ENCODE measurements around the gene RARG. TPM values are rescaled to one million over a fixed set of nuclear protein-coding genes. Genes with fewer than 3 reads are reported as not detected.

RARG gene
- polyA plus RNA-seq, 1 experiment = 63.9 TPM

DNA sequence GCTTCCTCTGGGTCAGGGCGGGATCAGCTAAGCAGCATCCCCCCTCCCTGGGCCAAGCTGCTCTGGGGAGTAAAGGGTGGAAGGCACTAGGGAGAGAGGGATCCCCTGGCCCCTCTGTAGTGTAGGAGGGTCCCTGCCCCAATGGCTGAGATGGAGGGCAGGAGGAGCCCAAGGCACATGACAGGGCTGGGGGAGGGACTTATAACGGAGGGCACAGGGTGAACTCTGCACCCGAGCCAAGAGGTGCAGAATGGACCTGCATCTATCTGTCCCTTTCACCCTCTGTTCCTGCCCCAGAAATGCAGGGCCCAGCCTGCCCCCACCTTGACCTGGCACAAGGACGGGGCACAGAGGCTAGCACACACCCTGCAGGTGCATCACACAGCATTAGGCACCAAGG lies 21.2 kb downstream of the RARG start:
- POLR2A ChIA-PET = no interaction called here
- TF ChIP-seq, protein P1, sequence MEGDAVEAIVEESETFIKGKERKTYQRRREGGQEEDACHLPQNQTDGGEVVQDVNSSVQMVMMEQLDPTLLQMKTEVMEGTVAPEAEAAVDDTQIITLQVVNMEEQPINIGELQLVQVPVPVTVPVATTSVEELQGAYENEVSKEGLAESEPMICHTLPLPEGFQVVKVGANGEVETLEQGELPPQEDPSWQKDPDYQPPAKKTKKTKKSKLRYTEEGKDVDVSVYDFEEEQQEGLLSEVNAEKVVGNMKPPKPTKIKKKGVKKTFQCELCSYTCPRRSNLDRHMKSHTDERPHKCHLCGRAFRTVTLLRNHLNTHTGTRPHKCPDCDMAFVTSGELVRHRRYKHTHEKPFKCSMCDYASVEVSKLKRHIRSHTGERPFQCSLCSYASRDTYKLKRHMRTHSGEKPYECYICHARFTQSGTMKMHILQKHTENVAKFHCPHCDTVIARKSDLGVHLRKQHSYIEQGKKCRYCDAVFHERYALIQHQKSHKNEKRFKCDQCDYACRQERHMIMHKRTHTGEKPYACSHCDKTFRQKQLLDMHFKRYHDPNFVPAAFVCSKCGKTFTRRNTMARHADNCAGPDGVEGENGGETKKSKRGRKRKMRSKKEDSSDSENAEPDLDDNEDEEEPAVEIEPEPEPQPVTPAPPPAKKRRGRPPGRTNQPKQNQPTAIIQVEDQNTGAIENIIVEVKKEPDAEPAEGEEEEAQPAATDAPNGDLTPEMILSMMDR (IDR thresholded peaks at IDR 0.05; ENCODE audit: insufficient read depth, low read depth, low read length) = no peak
- Histone ChIP-seq H3K27me3 (ENCODE audit: control insufficient read depth, insufficient read depth, low read length) (no peaks in the 10 kb centered on the region), H3K4me3 (ENCODE audit: low read depth, low read length) (no peak overlapping the region), H3K36me3 (ENCODE audit: control insufficient read depth, insufficient read depth, low read length) (peaks cover 45% of the 10 kb centered on the region)
- no peak for DNase-seq (ENCODE audit: low read depth)
- CTCF ChIA-PET = interaction anchor here (0.7 to 13.1 kb wide), 12 partner anchors 9 to 144 kb away, joined by 3 to 240 read pairs (median 10); partner anchors contain the start of gene AAAS

DNA sequence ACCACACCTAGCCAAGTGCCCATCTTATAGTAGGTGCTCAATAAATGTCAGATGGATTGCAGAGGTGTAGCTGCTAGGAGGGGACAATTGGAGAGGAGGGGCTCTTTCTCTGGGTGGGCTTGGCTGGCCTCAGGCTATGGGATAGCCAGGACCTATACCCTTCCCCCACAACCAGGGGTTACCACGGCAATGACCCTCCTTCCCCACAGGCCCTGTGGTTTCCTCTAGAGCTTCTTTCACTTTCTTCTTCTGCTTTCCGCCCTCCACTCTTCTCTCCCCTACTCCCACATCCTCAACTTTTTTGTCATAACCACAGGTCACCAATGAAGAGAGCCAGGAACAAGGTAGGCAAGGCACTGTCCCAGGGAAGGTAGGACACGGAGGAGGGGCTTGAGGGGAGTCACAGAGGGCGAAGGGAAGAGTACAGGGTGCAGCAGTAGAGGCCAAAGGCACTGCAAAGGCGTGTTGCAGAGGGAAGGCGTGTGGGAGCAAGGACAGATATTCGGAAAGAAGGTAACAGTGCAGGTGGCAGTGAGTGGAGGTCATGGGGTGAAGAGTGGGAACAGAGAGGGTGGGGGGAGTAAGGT lies 23.0 kb downstream of the RARG start:
- POLR2A ChIA-PET = no interaction called here

DNA sequence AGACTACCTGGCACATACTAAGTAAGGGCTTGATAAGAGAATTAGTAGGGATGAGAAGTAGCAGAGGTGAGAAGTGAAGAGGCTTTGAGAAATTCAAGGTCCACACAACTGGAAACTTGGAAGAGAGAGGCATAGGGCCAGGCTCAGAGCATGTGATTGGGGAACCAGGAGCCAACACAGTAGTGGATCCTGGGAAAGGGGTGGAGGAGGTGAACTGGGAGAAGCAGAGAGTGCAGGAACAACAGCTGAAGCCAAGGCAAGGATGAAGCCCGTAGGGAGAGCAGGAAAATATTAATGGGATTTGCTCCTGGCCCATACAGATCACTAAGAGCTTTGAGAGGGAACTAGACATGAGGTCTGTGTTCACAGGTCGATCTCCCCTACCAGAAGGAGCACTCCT lies 23.6 kb downstream of the RARG start:
- TF ChIP-seq, protein P1 (IDR thresholded peaks at IDR 0.05; ENCODE audit: insufficient read depth, low read depth, low read length) = no peak
- Histone ChIP-seq H3K4me3 (ENCODE audit: low read depth, low read length) (no peak overlapping the region), H3K36me3 (ENCODE audit: control insufficient read depth, insufficient read depth, low read length) (peaks cover 26% of the 10 kb centered on the region), H3K27me3 (ENCODE audit: control insufficient read depth, insufficient read depth, low read length) (no peaks in the 10 kb centered on the region)
- ChIA-PET POLR2A (no interaction called here), CTCF (interaction anchor here (0.8 to 13.1 kb wide), 7 partner anchors 9 to 113 kb away, joined by 3 to 240 read pairs (median 4); partner anchors contain the start of gene AAAS)
- no peak for DNase-seq (ENCODE audit: low read depth)

More for the DNA sequence above, 23.0 kb downstream of the RARG start:
- TF ChIP-seq, protein P1 (IDR thresholded peaks at IDR 0.05; ENCODE audit: insufficient read depth, low read depth, low read length) = no peak
- Histone ChIP-seq H3K36me3 (ENCODE audit: control insufficient read depth, insufficient read depth, low read length) (peaks cover 32% of the 10 kb centered on the region), H3K4me3 (ENCODE audit: low read depth, low read length) (no peak overlapping the region), H3K27me3 (ENCODE audit: control insufficient read depth, insufficient read depth, low read length) (no peaks in the 10 kb centered on the region)
- no peak for DNase-seq (ENCODE audit: low read depth)
- CTCF ChIA-PET = interaction anchor here (1.1 to 13.1 kb wide), 7 partner anchors 10 to 112 kb away, joined by 3 to 240 read pairs (median 6); partner anchors contain the start of gene AAAS

DNA sequence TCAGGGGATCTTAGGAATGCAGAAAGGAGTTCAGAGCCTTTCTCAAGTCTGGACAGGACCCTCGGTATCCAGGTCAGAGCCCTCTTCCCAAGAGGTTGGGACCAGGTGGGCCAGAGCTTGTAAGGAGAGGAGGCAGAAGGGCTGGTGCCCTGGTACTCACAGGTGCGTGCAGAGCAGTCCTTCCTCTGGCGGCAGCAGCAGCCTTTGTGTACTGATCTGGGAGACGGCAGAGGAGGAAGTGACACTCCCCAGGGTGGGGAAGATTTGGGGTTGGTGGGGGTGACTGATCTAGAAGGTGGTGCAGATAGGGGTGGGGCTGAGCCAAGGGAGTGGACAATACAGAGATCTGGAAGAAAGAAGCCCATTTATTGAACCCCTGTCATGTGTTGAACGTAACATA lies 25.0 kb downstream of the RARG start, which contains the start of gene ITGB7:
Gene ITGB7, minus strand, starts transcription at position 210 of the 400 bp plus-strand sequence. CDS start 6,808 bp downstream, outside the sequence.
- TF ChIP-seq, protein P1 (IDR thresholded peaks at IDR 0.05; ENCODE audit: insufficient read depth, low read depth, low read length) = no peak
- Histone ChIP-seq H3K36me3 (ENCODE audit: control insufficient read depth, insufficient read depth, low read length) (peaks cover 16% of the 10 kb centered on the region), H3K4me3 (ENCODE audit: low read depth, low read length) (no peak within 1 kb of the TSS), H3K27me3 (ENCODE audit: control insufficient read depth, insufficient read depth, low read length) (no peaks in the 10 kb centered on the region)
- ChIA-PET CTCF (interaction anchor here (1.3 to 13.1 kb wide), 3 partner anchors 44 to 93 kb away, joined by 6 to 240 read pairs (median 6); partner anchors contain the start of gene MYG1), POLR2A (no interaction called here)
- DNase-seq (ENCODE audit: low read depth) = no peak

DNA sequence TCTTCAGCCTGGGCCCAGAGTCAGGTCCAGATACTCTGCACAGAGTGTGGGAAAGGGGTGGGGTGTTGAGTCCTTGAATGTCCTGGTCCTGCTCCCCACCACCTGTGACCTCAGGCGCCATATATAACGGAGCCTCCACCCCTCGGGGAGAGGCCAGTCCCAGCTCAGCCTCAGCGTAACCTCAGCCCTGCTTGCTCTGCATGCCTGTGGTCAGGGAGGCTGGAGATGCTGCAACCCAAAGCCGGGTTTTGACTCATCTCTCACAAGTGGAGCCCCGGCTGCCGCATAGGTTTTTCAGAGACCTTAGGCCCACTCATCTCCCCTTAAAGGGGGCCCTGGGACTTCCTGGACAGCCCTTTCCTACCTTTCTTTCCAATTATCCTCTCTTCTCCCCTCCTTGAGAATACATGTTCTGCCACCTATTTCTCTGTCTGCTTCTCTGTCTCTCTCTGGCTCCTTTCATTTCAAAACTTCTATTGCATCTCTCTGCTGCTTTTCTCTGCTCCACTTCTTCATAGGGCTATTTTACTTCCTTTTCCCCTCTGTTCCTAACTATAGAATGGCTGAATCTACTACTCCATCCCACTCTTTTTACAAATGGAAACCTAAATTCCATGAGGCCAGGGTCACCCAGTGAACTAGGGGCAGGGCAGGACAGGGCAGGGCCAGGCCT lies 26.1 kb downstream of the RARG start:
- ChIA-PET CTCF (interaction anchor here (0.7 to 2.1 kb wide), 4 partner anchors 8 to 116 kb away, joined by 3 to 6 read pairs (median 4); partner anchors contain the start of gene MYG1), POLR2A (no interaction called here)
- H3K4me3 ChIP-seq (ENCODE audit: low read depth, low read length) = no peak overlapping the region
- no peaks in the 10 kb centered on the region for H3K27me3 ChIP-seq (ENCODE audit: control insufficient read depth, insufficient read depth, low read length)
- peaks cover 5% of the 10 kb centered on the region for H3K36me3 ChIP-seq (ENCODE audit: control insufficient read depth, insufficient read depth, low read length)
- no peak for DNase-seq (ENCODE audit: low read depth)
- TF ChIP-seq, protein P1 (IDR thresholded peaks at IDR 0.05; ENCODE audit: insufficient read depth, low read depth, low read length) = no peak

Measured in BJ (cell line).